Activated CD4-positive, alpha-beta memory T cell treated with anti-CD3 and anti-CD28 coated beads, Interleukin-2, amount 10 ng/mL, durations not matched to agents 7 days and 5 days (primary cell): ENCODE measurements around the gene KRI1. TPM values are rescaled to one million over a fixed set of nuclear protein-coding genes. Genes with fewer than 3 reads are reported as not detected.
"Not testable (repeated sequence)": the region's sequence is repeated elsewhere in the genome, so short reads cannot be mapped to it uniquely, and the experiment has no call there.

Source experiments
- CTCF ChIA-PET: fragments of 350-600 bp; sonication (Branson Sonifier 250); formaldehyde crosslinking; loops from one replicate; lab custom pipeline; 2021; ENCODE audit warnings: antibody characterized with exemption, inconsistent platforms; lab: Charles Lee
- POLR2A ChIA-PET: fragments of 350-600 bp; sonication (Branson Sonifier 250); formaldehyde crosslinking; loops from one replicate; lab custom pipeline; 2021; ENCODE audit warnings: antibody characterized with exemption; lab: Charles Lee
- DNase-seq: peaks from one replicate; pipeline ENCODE4 v3.0.0-alpha.2; 2020
- H3K27ac Mint-ChIP-seq: one replicate; pipeline ENCODE4 v1.8.0; 2021; ENCODE audit warnings: mild to moderate bottlenecking, mixed read lengths
- H3K27me3 Mint-ChIP-seq: one replicate; pipeline ENCODE4 v1.8.0; 2021; ENCODE audit warnings: mixed read lengths
- H3K36me3 Mint-ChIP-seq: one replicate; pipeline ENCODE4 v1.8.0; 2021; ENCODE audit warnings: low read depth, mixed read lengths
- H3K4me1 Mint-ChIP-seq: one replicate; pipeline ENCODE4 v1.8.0; 2021; ENCODE audit warnings: mixed read lengths
- H3K4me3 Mint-ChIP-seq: one replicate; pipeline ENCODE4 v1.8.0; 2021; ENCODE audit warnings: mild to moderate bottlenecking, mixed read lengths
- H3K9me3 Mint-ChIP-seq: one replicate; pipeline ENCODE4 v1.8.0; 2021; ENCODE audit warnings: mixed read lengths
- total RNA-seq, 2 experiments: library from RNA; stranded (reverse); gene quantifications; one replicate each; pipeline ENCODE4 v1.2.3, GENCODE V29; 2021

Gene KRI1
- total RNA-seq, 2 experiments from 2014 or later: 45.5 TPM

DNA sequence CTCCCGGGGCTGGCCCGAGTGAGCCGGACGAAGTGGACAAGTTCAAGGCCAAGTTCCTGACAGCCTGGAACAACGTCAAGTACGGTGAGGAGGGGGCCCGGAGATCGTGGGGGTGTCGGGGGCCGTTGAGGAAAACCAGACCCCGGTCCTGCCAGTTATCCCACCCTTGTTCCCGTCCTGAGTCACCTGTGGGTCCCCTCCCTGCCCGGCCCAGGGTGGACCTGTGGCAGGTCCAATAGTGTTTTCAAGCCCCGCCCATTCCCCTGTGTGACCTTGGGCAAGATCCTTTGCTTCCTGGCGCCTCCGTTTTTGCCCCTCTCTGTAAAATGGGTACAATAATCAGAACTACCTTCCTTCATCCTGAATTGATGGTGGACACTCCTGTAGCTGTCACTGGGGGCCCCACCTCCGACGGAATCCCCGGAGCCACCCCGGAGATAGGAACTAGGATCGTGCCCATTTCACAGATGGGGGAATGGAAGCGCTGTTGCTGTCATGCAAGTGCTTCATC, 21.5 kb downstream of the KRI1 start:
- POLR2A ChIA-PET: interaction anchor here (0.7 to 2.2 kb wide), 6 partner anchors 9 to 24 kb away, joined by 3 to 7 read pairs (median 5); partner anchors contain the start of gene KRI1
- Mint-ChIP-seq H3K27ac (peak overlapping the region; percentile 84), H3K36me3 (peaks cover 13% of the 10 kb centered on the region), H3K4me1 (peaks cover 16% of the 10 kb centered on the region), H3K27me3 (peaks cover 11% of the 10 kb centered on the region), H3K9me3 (no peaks in the 10 kb centered on the region), H3K4me3 (peak overlapping the region; percentile 91)
- CTCF ChIA-PET: no interaction called here
- DNase-seq: peak; percentile 36

DNA sequence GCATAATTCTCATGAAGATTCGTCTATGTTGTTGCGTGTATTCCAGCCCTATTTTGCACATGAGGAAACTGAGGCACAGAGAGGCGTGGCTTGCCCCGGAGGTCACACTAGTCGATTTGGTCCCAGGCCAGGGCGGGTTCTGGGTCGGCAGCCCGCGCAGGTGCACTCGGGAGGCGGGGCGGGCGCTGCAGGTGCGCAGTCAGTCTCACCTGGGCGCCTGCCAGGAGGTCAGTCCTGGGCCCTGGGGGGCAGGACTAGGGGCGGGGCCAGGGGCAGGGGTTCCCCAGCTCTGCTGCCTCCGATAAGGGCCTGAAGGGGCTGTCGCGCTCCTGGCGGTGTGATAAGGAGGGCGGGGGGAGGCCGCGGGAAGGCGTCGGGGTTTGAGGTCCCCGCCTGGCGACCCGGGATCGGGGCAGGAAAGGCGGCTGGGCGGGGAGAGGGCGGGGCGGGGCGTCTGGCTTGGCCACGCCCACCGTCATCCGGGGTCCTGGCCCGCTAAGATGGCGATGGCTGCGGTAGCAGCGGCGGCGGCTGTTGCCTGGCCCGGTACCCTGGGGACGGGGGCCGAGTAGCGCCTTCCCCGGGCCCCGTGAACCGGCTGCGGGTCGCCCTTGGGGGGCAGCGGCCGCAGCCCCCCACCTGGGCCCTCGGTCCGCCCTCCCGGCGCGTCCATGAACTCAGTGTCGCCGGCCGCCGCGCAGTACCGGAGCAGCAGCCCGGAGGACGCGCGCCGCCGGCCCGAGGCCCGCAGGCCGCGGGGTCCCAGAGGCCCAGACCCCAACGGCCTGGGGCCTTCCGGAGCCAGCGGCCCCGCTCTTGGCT, 22.2 kb downstream of the KRI1 start, which contains the start of gene ATG4D:
ATG4D (plus strand) TSS at position 485 of the 822 bp plus-strand sequence; CDS start at position 672, 187 bp downstream.
- peaks cover 16% of the 10 kb centered on the region for H3K4me1 Mint-ChIP-seq
- H3K36me3 Mint-ChIP-seq: peaks cover 13% of the 10 kb centered on the region
- POLR2A ChIA-PET: interaction anchor here (1.0 to 2.2 kb wide), 6 partner anchors 18 to 58 kb away, joined by 3 to 7 read pairs (median 3); no protein-coding TSS in a partner anchor
- CTCF ChIA-PET: interaction anchor here (0.6 to 3.2 kb wide), 6 partner anchors 8 to 156 kb away, joined by 3 to 13 read pairs (median 4); partner anchors contain the start of gene CDKN2D
- peaks cover 16% of the 10 kb centered on the region for H3K27me3 Mint-ChIP-seq
- peak within 1 kb of the TSS; percentile 91 for H3K4me3 Mint-ChIP-seq
- DNase-seq: peak; percentile 83
- H3K9me3 Mint-ChIP-seq: no peaks in the 10 kb centered on the region
- peak within 1 kb of the TSS; percentile 84 for H3K27ac Mint-ChIP-seq

DNA sequence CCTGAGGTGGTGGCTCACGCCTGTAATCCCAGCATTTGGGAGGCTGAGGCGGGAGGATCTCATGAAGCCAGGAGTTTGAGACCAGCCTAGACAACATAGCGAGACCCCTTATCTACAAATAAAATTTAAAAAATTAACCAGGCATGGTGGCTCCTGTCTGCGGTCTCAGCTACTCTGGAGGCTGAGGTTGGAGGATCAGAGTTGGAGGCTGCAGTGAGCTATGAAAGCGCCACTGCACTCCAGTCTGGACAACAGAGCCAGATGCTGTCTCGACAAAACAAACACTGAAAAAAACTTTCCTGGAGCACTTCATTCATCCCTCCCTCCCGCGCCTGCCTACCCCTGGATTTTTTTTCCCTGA, 22.8 kb downstream of the KRI1 start:
- H3K4me1 Mint-ChIP-seq: peaks cover 16% of the 10 kb centered on the region
- H3K4me3 Mint-ChIP-seq: peak overlapping the region; percentile 62
- ChIA-PET CTCF (interaction anchor here (0.6 to 3.2 kb wide), 6 partner anchors 8 to 157 kb away, joined by 3 to 13 read pairs (median 4); partner anchors contain the start of gene CDKN2D), POLR2A (interaction anchor here (1.0 to 2.0 kb wide), 4 partner anchors 18 to 59 kb away, joined by 3 to 5 read pairs (median 3); no protein-coding TSS in a partner anchor)
- H3K36me3 Mint-ChIP-seq: peaks cover 7% of the 10 kb centered on the region
- peaks cover 22% of the 10 kb centered on the region for H3K27me3 Mint-ChIP-seq
- no peak for DNase-seq
- no peaks in the 10 kb centered on the region for H3K9me3 Mint-ChIP-seq
- H3K27ac Mint-ChIP-seq: peak overlapping the region; percentile 28

DNA sequence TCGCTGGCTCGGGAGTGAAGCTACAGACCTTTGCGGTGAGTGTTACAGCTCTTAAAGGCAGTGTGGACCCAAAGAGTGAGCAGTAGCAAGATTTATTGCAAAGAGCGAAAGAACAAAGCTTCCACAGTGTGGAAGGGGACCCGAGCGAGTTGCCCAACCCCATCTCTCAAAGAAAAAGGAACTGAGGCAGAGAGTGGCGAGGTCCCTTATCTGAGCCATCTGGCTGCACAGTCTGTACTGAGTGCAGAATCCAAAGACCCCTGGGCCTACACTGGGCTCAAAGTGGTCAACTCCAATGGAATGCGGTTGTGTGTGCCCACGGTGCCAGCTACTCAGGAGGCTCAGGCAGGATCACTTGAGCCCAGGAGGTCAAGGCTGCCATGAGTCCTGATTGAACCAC, 26.8 kb downstream of the KRI1 start:
- CTCF ChIA-PET, DNase-seq, H3K9me3 Mint-ChIP-seq, H3K27ac Mint-ChIP-seq, H3K4me1 Mint-ChIP-seq, H3K4me3 Mint-ChIP-seq, H3K36me3 Mint-ChIP-seq, POLR2A ChIA-PET: not testable (repeated sequence)
- peaks cover 29% of the 10 kb centered on the region for H3K27me3 Mint-ChIP-seq

DNA sequence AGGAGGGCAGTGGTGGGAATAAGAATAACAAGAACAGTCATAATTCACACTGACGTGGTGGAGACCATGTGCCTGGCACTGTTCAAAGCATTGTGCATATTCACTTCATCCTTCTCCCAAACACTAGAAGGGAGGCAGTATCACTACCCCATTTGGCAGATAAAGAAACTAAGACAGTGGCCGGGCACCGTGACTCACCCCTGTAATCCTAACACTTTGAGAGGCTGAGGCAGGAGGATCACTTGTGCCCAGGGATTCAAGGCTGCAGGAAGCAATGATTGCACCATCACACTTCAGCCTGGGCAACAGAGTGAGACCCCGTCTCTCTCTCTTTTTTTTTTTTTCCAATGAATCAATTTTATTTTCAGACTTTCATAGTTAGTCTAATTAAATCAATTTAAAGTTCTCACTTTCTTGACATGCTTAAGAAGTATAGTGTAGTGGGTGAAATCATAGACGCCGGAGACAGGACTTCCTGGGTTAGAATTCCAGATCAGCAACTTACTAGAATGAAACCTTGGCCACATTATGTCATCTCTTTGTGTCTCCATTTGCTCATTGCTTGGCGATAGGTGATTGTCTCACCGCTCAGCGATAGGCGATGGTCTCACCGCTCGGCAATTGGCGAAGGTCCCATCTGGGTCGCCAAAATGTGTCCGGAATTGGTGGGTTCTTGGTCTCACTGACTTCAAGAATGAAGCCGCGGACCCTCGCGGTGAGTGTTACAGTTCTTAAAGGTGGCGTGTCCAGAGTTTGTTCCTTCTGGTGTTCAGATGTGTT, 27.4 kb downstream of the KRI1 start:
- H3K4me1 Mint-ChIP-seq: peaks cover 5% of the 10 kb centered on the region
- ChIA-PET CTCF (interaction anchor here (0.6 to 1.0 kb wide), 3 partner anchors 27 to 121 kb away, joined by 3 to 7 read pairs (median 3); no protein-coding TSS in a partner anchor), POLR2A (no interaction called here)
- no peaks in the 10 kb centered on the region for H3K36me3 Mint-ChIP-seq
- no peak for DNase-seq
- peaks cover 35% of the 10 kb centered on the region for H3K27me3 Mint-ChIP-seq
- H3K4me3 Mint-ChIP-seq: no peak overlapping the region
- H3K27ac Mint-ChIP-seq: no peak overlapping the region
- H3K9me3 Mint-ChIP-seq: no peaks in the 10 kb centered on the region

DNA sequence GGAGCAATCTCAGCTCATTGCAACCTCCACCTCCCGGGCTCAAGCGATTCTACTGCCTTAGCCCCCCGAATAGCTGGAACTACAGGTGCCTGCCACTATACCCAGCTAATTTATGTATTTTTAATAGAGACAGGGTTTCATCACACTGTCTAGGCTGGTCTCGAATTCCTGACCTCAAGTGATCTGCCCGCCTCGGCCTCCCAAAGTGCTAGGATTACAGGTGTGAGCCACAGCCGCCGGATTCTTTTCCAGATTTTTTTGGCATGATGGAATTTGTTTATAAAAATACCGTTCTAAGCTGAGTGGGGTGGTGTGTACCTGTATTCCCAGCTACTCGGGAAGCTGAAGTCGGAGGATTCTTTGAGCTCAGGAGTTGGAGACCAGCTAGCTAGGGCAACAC, 28.1 kb downstream of the KRI1 start:
- peaks cover 1% of the 10 kb centered on the region for H3K9me3 Mint-ChIP-seq
- no peak overlapping the region for H3K4me3 Mint-ChIP-seq
- H3K27me3 Mint-ChIP-seq: peaks cover 35% of the 10 kb centered on the region
- POLR2A ChIA-PET: no interaction called here
- H3K36me3 Mint-ChIP-seq: no peaks in the 10 kb centered on the region
- no peak for DNase-seq
- H3K4me1 Mint-ChIP-seq: peaks cover 2% of the 10 kb centered on the region
- CTCF ChIA-PET: interaction anchor here (0.6 to 1.0 kb wide), 3 partner anchors 26 to 122 kb away, joined by 3 to 7 read pairs (median 3); no protein-coding TSS in a partner anchor
- H3K27ac Mint-ChIP-seq: no peak overlapping the region

DNA sequence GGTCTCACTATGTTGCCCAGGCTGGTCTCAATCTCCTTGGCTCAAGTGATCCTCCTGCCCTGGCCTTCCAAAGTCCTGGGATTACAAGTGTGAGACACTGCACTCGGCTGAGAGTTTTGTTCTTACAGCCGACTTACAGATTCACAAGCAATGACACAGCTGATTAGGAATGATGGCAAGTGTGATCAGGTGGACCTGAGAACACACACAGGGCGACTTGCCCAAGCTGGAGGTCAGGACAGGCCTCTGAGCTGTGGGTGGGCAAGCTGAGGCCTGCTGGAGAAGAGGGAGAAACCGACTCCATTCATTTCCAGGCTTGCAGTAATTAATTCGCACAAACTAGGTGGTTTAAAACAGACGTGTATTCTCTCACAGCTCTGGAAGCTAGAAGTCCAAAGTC, 30.2 kb downstream of the KRI1 start:
- peaks cover 3% of the 10 kb centered on the region for H3K9me3 Mint-ChIP-seq
- no peak for DNase-seq
- H3K27ac Mint-ChIP-seq: no peak overlapping the region
- no peak overlapping the region for H3K4me3 Mint-ChIP-seq
- H3K4me1 Mint-ChIP-seq: no peaks in the 10 kb centered on the region
- peaks cover 36% of the 10 kb centered on the region for H3K27me3 Mint-ChIP-seq
- POLR2A ChIA-PET: interaction anchor here (1.1 kb wide), 1 partner anchor 16 kb away, joined by 3 read pairs; no protein-coding TSS in a partner anchor
- CTCF ChIA-PET: interaction anchor here (0.8 to 1.9 kb wide), 3 partner anchors 25 to 109 kb away, joined by 3 to 7 read pairs (median 5); no protein-coding TSS in a partner anchor
- no peaks in the 10 kb centered on the region for H3K36me3 Mint-ChIP-seq

DNA sequence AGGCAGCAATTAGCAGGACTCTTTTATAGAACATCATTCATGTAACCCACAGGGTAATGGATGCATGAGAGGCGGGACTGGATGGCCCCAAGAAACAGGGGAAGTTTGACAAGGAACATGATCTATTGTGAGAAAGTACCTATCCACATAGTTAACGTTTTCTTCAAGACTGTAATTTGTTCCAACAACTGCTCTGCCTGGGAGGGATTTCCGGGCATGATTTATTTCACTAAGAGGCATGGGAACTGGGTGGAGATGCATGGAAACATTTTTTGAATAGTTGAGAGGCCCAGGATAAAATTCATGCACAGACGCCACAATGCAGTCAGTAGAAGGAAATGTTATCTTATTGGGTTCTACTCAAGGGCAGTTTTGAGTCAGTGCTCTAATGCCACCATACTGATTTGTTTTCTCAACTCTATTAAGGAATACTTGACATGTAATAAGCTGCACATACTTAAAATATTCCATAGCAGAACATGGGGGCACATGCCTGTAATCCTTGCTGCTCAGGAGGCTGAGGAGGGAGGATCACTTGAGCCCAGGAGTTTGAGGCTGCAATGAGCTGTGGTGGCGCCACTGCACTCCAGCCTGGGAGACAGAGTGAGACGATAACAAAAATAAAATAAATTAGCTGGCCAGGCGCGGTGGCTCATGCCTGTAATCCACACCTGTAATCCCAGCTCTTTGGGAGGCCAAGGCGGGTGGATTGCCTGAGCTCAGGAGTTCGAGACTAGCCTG, 32.0 kb downstream of the KRI1 start:
- peaks cover 24% of the 10 kb centered on the region for H3K27me3 Mint-ChIP-seq
- ChIA-PET POLR2A (no interaction called here), CTCF (interaction anchor here (0.6 kb wide), 1 partner anchor 17 kb away, joined by 4 read pairs; no protein-coding TSS in a partner anchor)
- DNase-seq: no peak
- no peaks in the 10 kb centered on the region for H3K36me3 Mint-ChIP-seq
- H3K4me1 Mint-ChIP-seq: no peaks in the 10 kb centered on the region
- H3K4me3 Mint-ChIP-seq: no peak overlapping the region
- no peak overlapping the region for H3K27ac Mint-ChIP-seq
- peaks cover 3% of the 10 kb centered on the region for H3K9me3 Mint-ChIP-seq

DNA sequence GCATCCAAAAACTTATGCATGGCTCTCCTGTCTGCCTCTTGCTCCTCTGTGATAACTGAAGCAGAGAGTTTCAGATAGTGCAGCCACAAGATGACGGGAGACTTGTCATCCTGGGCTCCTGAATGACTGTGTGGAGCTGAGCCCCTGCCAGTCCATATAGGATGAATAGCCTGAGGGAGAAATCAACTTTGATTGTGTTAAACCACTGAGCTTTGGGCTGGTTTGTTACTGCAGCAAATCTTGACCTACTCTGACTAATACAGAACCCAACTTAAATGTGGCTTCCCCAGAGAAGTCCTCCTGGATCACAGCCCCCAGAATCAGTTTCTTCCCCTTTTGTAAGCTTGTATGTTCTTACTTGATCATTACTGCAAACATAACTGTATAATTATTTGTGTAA, 33.4 kb downstream of the KRI1 start:
- peaks cover 16% of the 10 kb centered on the region for H3K27me3 Mint-ChIP-seq
- peaks cover 3% of the 10 kb centered on the region for H3K9me3 Mint-ChIP-seq
- DNase-seq: no peak
- H3K27ac Mint-ChIP-seq: no peak overlapping the region
- H3K4me3 Mint-ChIP-seq: no peak overlapping the region
- no peaks in the 10 kb centered on the region for H3K4me1 Mint-ChIP-seq
- CTCF ChIA-PET: interaction anchor here (1.7 kb wide), 1 partner anchor 9 kb away, joined by 6 read pairs; no protein-coding TSS in a partner anchor
- POLR2A ChIA-PET: interaction anchor here (0.6 kb wide), 1 partner anchor 52 kb away, joined by 3 read pairs; no protein-coding TSS in a partner anchor
- H3K36me3 Mint-ChIP-seq: no peaks in the 10 kb centered on the region

DNA sequence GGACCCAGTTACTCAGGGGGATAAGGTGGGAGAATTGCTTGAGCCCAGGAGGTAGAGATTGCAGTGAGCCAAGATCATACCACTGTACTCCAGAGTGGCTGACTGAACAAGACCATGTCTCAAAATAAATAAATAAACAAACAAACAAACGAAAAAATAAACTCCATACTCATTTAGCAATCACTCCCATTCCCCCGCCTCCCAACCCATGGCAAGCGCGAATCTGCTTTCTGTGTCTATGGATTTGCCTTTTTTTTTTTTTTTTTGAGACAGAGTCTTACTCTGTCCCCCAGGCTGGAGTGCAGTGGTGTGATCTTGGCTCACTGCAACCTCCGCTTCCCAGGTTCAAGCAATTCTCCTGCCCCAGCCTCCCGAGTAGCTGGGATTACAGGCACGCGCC, 38.9 kb downstream of the KRI1 start:
- POLR2A ChIA-PET, H3K9me3 Mint-ChIP-seq, CTCF ChIA-PET, DNase-seq, H3K27me3 Mint-ChIP-seq, H3K36me3 Mint-ChIP-seq, H3K4me1 Mint-ChIP-seq, H3K27ac Mint-ChIP-seq, H3K4me3 Mint-ChIP-seq: not testable (repeated sequence)

DNA sequence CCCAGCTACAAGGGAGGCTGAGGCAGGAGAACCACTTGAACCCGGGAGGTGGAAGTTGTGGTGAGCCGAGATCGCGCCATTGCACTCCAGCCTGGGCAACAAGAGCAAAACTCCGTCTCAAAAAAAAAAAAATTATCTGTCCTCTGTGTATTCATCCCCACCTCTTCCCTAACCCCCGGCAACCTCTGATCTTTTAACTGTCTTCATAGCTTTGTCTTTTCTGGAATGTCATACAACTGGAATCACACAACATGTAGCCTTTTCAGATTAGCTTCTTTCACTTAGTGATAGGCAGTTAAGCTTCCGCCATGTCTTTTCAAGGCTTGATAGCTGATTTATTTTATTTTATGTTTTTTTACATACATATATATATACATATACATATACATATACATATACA, 40.2 kb downstream of the KRI1 start:
- H3K27ac Mint-ChIP-seq: no peak overlapping the region
- CTCF ChIA-PET: no interaction called here
- POLR2A ChIA-PET: interaction anchor here (0.9 kb wide), 1 partner anchor 17 kb away, joined by 3 read pairs; no protein-coding TSS in a partner anchor

More for the DNA sequence above, 40.2 kb downstream of the KRI1 start:
- Mint-ChIP-seq H3K4me3 (no peak overlapping the region), H3K27me3 (peaks cover 7% of the 10 kb centered on the region), H3K9me3 (no peaks in the 10 kb centered on the region), H3K4me1 (no peaks in the 10 kb centered on the region), H3K36me3 (no peaks in the 10 kb centered on the region)
- no peak for DNase-seq
